HG03558 (cell line): ENCODE measurements around the gene MORN2.
"Not testable (repeated sequence)": the region's sequence is repeated elsewhere in the genome, so short reads cannot be mapped to it uniquely, and the experiment has no call there.

Experiments
- ATAC-seq: cut with Tn5 transposase; IDR thresholded peaks from one replicate; pipeline ENCODE4 v1.9.1; 2021; ENCODE audit warnings: moderate number of reproducible peaks; ENCODE audit not compliant: unreplicated experiment; ENCODE audit errors: extremely low read depth

The MORN2 gene

DNA sequence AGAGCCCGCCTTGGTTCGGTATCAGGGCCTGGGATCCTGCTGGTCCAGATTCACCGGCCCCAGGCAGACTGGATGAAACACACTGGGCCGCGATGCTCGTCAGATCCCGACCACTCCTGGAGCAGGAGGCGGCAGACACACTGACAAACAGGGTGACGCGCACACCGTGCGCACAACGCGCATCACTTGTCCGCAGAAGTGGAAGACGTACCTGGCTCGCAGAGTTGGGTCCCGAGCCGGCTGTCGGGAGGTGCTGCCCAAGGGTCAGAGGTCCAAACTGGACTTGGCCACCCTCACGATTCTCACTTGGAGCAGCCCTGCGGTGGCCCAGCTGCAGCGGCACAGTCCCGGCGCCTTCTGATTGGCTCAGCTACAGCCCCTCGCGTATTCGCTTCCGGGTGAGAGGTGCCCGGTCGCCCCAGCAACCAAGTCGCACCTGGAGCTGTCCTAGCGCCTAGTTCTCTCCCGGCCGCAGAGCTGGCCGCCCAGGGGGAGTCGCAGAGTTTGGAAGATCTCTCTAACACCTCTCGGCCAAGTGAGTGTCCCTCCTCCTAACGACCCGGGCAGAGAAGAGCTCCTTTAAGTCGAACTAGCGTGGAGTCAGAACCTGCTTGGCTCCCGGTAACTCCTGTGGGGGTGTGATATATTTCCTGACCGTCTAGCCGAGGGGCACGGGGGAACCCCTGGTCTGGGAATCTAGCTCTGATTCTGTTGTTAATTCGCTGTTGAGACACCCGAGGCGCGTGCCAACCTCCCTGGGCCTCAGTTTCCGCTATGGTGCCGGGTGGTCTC lies at the start of gene MORN2, which contains the start of gene DHX57:
Gene MORN2, plus strand, starts transcription at position 401 of the 792 bp plus-strand sequence.
Gene DHX57, minus strand, starts transcription at position 359 of the 792 bp plus-strand sequence. CDS start 7,529 bp downstream, outside the sequence.
- ATAC-seq, result peak; percentile 99

DNA sequence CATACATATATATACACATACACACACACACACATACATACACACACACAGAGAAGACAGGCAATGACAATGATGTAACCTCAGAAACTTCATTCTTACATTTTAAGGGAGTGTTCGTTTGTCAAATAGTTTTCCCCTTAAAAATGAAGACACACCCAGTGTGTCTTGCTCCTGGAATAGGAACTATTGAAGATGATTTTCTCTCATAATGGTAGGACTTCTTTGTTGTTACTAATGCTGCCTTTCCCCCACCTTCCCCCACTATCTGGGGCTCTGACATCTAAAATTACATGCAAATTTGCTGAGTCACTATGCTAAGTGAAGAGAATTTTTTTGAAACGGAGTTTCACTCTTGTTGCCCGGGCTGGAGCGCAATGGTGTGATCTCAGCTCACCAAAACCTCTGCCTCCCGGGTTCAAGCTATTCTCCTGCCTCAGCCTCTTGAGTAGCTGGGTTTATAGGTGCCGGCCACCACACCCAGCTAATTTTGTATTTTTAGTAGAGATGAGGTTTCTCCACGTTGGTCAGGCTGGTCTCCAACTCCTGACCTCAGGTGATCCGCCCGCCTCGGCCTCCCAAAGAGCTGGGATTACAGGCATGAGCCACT lies 48.1 kb upstream of the MORN2 start:
- ATAC-seq, result not testable (repeated sequence)

DNA sequence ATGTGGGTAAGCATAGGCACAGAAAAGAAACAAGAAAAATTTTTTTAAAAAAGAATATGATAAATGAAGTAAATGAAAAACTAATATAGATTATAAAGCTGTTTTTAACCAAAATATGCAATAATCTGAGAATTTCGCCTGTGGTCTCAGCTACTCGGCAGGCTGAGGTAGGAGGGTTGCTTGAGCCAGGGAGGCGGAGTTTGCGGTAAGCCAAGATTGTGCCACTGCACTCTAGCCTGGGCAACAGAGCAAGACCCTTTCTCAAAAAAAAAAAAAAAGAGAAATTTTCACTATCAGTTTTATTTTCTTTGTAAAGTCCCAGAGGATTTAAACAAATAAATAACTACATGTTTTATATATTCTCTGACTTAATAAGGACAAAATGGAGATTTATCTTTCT lies 47.3 kb upstream of the MORN2 start:
- ATAC-seq, result no peak

DNA sequence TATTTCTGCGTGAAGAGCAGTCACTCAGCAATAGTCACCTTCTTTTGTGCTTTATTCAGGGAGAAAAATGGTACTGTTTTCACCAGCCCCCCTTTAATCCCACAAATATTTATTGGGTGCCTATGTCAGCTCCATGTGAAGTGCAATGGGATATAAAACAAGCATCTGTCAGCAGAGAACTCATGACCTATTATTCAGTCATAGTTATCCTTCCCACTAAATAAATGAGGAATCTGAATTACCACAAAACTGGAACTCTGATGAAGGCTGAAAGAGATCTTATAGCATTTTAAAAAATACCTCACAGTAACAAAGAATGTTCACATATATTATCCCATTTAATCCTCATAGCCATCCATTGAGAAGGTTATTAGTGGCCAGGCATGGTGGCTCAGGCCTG lies 45.8 kb upstream of the MORN2 start:
- no peak for ATAC-seq

DNA sequence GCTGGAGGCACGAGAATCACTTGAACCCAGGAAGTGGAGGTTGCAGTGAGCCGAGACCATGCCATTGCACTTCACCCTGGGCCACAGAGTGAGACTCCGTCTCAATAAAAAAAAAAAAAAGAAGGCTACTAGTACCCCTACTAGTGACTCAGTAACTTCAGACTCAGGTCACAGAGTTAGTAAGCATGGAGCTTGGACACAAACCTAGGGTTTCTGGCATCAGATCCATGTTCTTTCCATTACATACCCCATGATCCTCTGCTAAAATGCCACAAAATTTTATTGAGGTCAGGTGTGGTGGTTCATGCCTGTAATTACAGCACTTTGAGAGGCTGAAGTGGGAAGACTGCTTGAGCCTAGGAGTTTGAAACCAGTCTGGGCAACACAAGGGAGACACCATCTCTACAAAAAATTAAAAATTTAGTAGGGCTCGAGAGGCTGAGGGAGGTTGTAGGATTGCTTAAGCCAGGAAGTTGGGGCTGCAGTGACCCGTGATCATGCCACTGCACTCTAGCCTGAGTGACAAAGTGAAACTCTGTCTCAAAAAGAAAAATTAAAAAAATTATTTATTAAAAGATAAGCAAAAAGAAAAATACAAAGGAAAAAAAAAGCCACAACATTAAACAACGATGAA lies 45.1 kb upstream of the MORN2 start:
- no peak for ATAC-seq

DNA sequence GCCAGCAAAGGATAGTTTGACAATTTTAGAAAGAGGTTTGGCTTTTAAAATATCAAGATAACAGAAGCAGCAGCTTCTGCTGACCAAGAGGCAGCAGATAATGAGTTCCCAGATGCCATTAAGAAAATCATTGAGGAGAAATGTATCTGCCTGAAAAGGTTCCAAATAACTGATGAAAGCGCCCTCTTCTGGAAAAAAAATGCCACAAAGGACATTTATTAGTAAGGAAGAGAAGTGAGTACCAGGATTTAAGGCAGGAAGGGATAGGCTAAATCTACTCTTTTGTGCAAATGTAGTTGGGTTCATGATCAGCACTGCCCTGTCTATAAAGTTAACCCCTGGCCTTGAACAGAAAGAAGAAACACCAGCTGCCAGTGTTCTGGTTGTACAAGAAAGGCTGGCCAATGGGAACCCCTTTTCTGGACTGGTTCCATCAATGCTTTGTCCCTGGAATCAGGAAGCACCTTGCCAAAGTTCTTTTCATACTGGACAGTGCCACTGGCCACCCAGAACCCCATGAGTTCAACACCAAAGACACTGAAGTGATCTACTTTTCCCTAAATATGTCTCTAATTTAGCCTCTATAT lies 40.7 kb upstream of the MORN2 start:
- no peak for ATAC-seq

DNA sequence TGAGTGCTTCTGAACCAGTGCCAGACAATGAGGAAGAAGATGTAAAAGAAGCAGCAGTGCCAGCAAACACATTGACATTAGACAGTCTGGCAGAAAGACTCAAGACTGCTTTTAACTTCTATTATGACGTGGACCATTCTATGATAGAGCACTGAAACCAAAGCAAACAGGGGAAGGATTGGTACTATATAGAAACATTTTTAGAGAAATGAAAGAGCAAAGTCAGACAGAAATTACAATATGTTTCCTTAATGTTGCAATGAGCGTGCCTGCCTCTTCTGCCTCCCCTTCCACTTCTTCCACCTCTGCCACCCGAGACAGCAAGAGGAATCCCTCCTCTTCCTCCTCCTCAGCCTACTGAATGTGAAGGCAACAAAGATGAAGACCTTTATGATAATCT lies 39.8 kb upstream of the MORN2 start:
- ATAC-seq, result peak; percentile 91

DNA sequence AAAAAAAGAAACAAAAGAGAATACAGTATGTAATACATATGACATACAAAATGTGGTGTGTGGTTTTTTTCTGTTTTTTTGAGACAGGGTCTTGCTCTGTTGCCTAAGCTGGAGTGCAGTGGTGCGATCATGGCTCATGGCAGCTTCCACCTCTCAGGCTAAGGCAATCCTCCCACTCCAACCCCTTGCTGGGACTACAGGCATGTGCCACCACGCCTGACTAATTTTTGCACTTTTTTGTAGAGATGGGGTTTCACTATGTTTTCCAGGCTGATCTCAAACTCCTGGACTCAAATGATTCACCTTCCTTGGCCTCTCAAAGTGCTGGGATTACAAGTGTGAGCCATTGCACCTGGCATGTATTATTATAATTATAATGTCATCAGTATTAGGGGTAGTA lies 39.0 kb upstream of the MORN2 start:
- no peak for ATAC-seq

DNA sequence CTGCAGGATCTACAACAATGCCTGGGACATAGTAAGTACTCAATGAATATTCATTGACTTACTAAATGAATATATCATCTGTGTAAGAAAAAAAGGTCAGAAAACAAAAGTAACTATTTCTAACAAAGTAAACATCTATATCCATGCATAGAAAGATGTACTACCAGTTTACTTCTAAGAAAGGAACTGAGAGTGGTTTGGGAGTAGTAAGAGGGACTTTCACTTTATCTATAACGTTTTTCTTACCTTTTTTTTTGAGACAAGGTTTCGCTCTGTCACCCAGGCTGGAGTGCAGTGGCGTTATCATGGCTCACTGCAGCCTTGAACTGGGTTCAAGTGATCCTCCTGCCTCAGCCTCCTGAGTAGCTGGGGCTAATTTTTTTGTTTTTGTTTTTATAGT lies 25.7 kb upstream of the MORN2 start:
- peak; percentile 73 for ATAC-seq

DNA sequence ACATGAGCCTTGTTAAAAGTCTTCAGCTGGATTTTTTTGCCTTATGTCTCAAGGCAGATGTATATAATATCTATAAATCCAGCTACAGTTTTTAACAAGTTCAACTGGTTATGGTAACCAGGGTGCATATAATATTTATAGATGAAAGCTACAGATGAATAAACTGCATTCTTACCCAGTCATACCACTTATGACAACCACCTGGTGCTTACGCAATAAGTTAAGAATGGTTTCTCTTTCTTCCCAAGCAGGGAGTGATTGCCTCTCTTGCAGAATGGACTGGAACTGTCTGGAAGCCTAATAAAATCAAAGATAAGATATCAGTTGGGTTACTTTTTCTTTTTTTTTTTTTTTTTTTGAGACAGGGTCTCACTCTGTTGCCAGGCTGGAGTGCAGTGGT lies 19.6 kb upstream of the MORN2 start:
- no peak for ATAC-seq

DNA sequence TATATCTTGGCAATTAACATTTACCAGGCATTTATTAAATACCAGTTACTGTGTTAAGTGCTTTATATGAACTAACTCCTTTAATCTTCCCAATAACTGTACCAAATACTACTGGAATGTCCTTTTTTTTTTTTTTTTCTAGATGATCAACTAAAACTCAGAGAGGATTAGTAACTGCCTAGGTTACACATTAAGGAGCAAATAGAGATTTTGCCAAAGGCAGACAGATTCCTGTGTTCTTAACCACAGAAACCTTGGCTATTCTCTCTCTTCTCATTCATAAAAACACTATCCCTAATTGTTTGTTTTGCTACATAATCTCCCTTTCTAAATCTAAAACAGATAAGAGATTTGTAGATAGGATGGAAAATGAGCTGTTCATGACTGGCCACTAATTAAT lies 13.3 kb upstream of the MORN2 start:
- ATAC-seq, result no peak

DNA sequence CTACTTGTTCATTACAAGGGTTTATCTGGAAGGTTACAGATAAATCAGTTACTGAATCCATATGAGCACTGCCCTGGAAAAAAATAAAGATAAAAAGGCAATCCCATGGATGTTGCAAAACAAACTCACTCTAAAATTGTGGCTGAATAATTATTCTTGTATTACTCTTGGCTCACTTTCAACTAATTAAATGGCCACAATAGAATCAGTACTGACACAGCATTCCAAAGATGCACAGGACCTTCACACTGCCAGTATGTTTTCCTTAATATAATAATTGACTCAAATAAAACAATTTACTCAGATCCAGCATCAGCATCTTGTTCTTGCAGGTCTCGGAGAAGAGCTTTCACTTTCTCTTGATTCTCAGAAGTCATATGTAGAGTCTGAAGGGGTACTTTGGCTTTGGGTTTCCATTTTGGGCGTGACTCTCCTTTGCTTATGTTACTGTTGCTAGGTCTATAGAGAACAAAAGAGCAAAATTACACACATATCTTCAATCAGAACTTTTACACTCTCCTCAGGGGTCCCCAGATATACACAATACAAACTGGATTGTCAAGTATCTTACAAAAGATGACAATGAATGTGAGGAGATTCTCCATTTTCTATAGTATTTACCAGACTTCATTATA lies 12.6 kb upstream of the MORN2 start:
- ATAC-seq, result no peak

DNA sequence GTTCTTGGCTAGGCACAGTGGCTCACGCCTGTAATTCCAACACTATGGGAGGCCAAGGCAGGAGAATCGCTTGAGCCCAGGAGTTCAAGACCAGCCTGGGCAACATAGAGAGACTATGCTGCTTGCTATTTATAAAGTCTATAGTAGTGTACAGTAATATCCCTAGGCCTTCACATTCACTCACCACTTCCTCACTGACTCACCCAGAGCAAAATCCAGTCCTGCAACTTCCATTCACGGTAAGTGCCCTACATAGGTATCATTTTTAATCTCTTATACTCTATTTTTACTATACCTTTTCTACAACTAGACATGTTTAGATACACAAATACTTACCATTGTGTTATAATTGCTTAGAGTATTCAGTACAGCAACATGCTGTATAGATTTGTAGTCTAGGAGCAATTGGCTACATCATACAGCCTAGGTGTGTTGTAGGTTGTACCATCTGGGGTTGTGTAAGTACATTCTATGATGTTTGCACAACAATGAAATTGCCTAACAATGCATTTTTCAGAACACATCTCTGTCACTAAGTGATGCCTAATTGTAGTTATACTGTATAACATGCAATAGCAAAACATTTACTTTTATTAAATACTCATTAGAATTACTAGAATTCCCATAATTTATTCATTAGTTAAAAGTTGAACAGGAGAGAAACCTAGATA lies 8.9 kb upstream of the MORN2 start:
- ATAC-seq, result no peak

DNA sequence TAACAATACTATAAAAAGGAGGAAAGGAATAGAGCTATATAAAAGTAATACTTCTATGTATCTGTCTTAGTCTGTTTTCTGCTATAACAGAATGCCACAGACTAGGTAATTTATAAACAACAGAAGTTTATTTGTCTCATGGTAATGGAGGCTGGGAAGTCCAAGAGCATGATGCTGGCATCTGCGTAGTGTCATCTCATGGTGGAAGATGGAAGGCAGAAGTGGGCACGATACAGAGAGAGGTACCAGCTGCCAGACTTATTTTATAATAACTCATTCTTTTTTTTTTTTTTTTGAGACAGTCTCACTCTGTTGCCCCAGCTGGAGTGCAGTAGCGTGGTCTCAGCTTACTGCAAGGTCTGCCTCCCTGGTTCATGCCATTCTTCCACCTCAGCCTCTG lies 4.3 kb upstream of the MORN2 start:
- ATAC-seq, result no peak

DNA sequence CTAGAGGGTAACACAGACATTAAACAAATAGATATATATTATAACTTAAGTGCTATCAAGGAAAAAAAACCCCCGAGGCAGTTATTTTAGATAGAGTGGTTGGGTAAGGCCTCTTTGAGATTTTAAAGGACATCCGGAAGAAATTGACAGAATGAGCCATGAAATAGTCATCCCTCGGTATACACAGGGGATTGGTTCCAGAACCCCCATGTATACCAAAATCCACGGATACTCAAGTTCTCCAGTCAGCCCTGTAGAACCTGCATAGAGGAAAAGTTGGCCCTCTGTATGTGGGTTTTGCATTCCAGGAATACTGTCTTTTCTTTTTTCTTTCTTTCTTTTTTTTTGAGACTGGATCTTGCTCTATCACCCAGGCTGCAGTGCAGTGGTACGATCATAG lies 2.0 kb upstream of the MORN2 start:
- no peak for ATAC-seq

DNA sequence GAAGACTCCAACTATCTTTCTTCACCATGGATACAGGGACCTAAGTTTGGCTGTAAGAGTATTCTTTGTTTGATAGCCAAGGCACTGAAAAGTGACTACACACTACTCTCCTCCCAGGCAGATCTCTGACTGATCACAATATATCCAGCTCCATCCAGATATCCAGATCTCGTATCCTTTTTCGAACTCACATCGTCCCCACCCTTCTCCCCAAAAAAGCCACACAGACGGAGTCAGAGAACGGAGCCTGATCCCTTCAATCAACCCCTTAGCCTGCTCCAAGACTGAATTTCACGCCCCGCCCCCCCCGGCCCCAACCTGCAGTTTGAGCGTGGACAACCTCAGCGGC lies 575 bp upstream of the MORN2 start:
- ATAC-seq, result no peak

DNA sequence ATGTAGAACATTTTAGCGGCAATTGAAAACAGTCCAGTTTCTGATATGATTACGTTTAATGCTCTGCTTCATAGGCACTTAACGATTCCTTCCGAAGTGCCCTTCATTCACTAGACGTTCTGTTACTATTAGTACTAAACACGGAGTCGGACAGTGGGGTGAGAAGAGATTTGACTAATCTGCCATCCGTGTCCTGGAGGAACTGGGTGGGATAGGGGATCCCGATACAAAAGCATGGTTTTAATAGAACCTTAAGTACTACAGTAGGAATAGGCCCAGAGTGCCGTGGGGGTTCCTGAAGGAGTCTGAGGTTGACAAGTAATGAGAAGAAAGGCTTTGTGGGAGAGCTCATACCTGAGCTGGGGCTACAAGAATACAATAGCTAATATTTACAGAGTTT lies 631 bp downstream of the MORN2 start:
- ATAC-seq, result no peak

DNA sequence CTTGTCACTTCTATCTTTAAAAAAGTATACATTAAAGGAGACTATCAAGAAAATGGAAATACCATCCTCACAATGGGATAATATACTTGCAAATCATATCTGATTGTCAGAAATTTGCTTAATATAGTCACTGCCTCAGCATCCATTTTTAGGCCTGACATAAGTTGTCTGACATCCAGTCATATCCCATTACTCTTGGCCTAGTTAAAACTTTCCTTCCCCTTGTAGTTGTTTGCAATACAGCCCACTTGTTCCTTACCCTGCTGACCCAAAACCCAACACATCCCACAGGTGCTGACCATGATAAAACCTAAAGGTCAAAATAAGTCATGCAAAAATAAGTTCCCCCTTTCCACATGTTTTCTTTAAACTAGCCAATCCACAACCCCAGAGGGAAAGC lies 10.3 kb downstream of the MORN2 start:
- no peak for ATAC-seq

DNA sequence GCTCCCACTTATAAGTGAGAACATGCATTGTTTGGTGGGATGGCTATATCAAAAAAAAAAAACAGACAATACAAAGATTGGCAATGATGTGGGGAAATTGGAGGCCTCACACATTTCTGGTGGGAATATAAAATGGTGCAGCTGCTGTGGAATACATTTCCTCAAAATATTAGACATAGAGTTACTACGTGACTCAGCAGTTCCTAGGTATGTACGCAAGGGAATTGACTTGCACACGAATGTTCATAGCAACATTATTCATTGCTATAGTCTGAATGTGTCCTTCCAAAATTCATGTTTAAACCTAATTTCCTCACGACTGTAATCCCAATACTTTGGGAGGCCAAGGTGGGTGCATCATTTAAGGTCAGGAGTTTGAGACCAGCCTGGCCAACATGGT lies 11.6 kb downstream of the MORN2 start:
- ATAC-seq, result no peak

DNA sequence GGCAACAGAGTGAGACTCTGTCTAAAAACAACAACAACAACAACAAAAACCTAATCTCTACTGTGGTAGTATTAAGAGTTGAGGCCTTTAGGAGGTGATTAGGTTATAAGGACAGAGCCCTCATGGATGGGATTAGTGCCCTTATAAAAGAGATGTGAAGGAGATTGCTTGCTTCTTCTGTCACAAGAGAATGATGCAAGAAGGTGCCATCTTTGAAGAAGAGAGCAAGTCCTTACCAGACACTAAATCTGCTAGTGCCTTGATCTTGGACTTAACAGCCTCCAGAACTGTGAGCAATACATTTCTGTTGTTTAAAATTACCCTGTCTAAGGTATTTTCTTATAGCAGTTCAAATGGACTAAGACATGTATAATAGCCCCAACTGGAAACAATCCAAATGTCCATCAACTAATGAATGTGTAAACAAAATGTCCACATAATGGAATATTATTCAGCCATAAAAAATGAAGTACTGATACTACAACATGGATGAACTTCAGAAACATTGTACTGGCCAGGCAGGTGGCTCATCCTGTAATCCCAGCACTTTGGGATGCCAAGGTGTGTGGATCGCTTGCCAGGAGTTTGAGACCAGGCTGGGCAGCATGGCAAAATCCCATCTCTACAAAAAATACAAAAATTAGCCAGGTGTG lies 12.3 kb downstream of the MORN2 start:
- no peak for ATAC-seq
